SU-DHL-6 (cell line): ENCODE data around the gene NT5DC2.

ENCODE experiments used
- CTCF ChIP-seq: fragments of 200-600 bp; sonication (generic); IDR thresholded peaks from one replicate; pipeline ENCODE4 v1.5.1; 2017; ENCODE audit warnings: antibody characterized with exemption, mild to moderate bottlenecking, low read length, moderate library complexity; ENCODE audit not compliant: insufficient read depth, poor library complexity, severe bottlenecking
- EZH2phosphoT487 ChIP-seq: fragments of 200-600 bp; sonication (generic), shearing (Covaris generic); conservative IDR thresholded peaks from 2 replicates; pipeline ENCODE4 v1.6.1; 2018; ENCODE audit warnings: mild to moderate bottlenecking, antibody characterized with exemption, low read length, moderate library complexity, mixed read lengths

DNA sequence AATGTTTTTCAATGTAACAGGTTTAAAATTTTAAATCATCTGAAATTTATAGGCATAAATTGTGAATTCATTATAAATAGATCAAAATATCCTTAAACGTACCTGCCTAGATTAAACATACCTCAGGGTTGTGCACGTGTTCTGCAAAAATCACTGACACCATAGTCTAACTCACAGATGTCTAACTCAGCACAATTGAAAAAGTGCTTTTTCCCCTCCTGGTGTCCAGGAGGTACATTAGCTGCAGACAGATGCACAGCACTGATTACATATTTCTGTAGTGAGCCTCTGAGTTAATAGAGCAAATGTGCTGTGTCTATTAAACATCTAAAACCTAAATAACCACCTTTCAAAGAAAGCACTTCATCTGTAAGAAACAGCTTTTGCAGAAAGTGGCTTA, 13.5 kb upstream of the NT5DC2 start:
- no peak for TF ChIP-seq CTCF
- no peak for TF ChIP-seq EZH2phosphoT487
